Measurements from ENCODE around the gene IGF2BP2. TPM values are rescaled to one million over a fixed set of nuclear protein-coding genes. Genes with fewer than 3 reads are reported as not detected.

The IGF2BP2 gene
- total RNA-seq, 1 experiment from 2014 or later: 133 TPM

DNA sequence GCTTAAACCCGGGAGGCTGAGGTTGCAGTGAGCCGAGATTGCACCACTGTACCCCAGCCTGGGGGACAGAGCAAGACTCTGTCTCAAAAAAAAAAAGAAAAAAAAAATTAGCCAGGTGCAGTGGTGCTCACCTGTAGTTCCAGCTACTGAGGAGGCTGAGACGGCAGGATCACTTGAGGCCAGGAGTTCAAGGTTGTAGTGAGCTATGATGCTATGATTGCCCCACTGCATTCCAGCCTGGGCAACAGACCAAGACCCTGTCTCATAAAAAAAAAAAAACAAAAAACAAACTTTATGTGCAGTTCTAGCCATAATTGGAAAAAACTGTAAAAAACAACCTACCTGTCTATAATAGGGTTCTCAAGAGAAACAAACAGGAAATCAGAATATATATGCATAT lies 39.9 kb upstream of the IGF2BP2 start:
- ATAC-seq: no peak
- H3K4me3 Mint-ChIP-seq: no peak overlapping the region
- no peak for TF ChIP-seq IRF1 (CRISPR knock-in tag; IDR thresholded peaks at IDR 0.05)
- no peak for TF ChIP-seq ETV6 (CRISPR knock-in tag; IDR thresholded peaks at IDR 0.05)
- no peak for TF ChIP-seq GABPB1 (CRISPR knock-in tag; IDR thresholded peaks at IDR 0.05)

DNA sequence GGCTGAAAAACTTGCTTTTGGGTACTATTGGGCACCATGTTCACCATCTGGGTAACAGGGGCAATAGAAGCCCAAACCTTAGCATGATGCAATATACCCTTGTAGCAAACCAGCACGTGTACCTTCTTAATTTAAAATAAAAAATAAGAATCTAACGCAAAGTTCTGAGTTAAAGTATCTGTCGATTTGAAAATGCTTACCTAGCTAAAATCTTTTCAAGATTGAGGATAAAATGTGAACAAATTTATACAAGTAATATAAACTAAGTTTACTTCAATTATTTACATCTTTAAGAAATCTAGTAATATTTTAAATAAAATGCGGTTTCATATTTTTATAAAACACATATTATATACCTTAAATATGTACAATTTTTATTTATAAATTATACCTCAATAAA lies 38.1 kb upstream of the IGF2BP2 start:
- H3K36me3 Mint-ChIP-seq: no peaks in the 10 kb centered on the region
- H3K27me3 Mint-ChIP-seq (ENCODE audit: low read depth): no peaks in the 10 kb centered on the region
- CTCF ChIA-PET: no interaction called here
- TF ChIP-seq GRHL2 (CRISPR knock-in tag; IDR thresholded peaks at IDR 0.05; ENCODE audit: insufficient replicate concordance, severe bottlenecking): no peak
- TF ChIP-seq, protein P1, sequence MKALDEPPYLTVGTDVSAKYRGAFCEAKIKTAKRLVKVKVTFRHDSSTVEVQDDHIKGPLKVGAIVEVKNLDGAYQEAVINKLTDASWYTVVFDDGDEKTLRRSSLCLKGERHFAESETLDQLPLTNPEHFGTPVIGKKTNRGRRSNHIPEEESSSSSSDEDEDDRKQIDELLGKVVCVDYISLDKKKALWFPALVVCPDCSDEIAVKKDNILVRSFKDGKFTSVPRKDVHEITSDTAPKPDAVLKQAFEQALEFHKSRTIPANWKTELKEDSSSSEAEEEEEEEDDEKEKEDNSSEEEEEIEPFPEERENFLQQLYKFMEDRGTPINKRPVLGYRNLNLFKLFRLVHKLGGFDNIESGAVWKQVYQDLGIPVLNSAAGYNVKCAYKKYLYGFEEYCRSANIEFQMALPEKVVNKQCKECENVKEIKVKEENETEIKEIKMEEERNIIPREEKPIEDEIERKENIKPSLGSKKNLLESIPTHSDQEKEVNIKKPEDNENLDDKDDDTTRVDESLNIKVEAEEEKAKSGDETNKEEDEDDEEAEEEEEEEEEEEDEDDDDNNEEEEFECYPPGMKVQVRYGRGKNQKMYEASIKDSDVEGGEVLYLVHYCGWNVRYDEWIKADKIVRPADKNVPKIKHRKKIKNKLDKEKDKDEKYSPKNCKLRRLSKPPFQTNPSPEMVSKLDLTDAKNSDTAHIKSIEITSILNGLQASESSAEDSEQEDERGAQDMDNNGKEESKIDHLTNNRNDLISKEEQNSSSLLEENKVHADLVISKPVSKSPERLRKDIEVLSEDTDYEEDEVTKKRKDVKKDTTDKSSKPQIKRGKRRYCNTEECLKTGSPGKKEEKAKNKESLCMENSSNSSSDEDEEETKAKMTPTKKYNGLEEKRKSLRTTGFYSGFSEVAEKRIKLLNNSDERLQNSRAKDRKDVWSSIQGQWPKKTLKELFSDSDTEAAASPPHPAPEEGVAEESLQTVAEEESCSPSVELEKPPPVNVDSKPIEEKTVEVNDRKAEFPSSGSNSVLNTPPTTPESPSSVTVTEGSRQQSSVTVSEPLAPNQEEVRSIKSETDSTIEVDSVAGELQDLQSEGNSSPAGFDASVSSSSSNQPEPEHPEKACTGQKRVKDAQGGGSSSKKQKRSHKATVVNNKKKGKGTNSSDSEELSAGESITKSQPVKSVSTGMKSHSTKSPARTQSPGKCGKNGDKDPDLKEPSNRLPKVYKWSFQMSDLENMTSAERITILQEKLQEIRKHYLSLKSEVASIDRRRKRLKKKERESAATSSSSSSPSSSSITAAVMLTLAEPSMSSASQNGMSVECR (CRISPR knock-in tag; IDR thresholded peaks at IDR 0.05; ENCODE audit: borderline replicate concordance): no peak
- no peak for TF ChIP-seq GABPB1 (CRISPR knock-in tag; IDR thresholded peaks at IDR 0.05)
- TF ChIP-seq, protein P2, sequence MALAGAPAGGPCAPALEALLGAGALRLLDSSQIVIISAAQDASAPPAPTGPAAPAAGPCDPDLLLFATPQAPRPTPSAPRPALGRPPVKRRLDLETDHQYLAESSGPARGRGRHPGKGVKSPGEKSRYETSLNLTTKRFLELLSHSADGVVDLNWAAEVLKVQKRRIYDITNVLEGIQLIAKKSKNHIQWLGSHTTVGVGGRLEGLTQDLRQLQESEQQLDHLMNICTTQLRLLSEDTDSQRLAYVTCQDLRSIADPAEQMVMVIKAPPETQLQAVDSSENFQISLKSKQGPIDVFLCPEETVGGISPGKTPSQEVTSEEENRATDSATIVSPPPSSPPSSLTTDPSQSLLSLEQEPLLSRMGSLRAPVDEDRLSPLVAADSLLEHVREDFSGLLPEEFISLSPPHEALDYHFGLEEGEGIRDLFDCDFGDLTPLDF (CRISPR knock-in tag; IDR thresholded peaks at IDR 0.05): no peak
- no peak for TF ChIP-seq ZNF423 (CRISPR knock-in tag; IDR thresholded peaks at IDR 0.05)
- no peak for TF ChIP-seq ESRRA (CRISPR knock-in tag; IDR thresholded peaks at IDR 0.05; ENCODE audit: borderline replicate concordance)
- TF ChIP-seq NFYB (CRISPR knock-in tag; conservative IDR thresholded peaks at IDR 0.05; ENCODE audit: low read depth): no peak
- no peak for DNase-seq (ENCODE audit: low spot score)
- peaks cover 9% of the 10 kb centered on the region for H3K4me1 Mint-ChIP-seq
- H3K9me3 Mint-ChIP-seq: no peaks in the 10 kb centered on the region
- no peak overlapping the region for H3K4me3 Mint-ChIP-seq
- no peak overlapping the region for H3K27ac Mint-ChIP-seq
- POLR2A ChIA-PET: no interaction called here
- ATAC-seq: no peak

More for the DNA sequence above, 39.9 kb upstream of the IGF2BP2 start:
- CTCF ChIA-PET: interaction anchor here (0.7 to 1.5 kb wide), 6 partner anchors 10 to 204 kb away, joined by 3 to 6 read pairs (median 4); no protein-coding TSS in a partner anchor
- Mint-ChIP-seq H3K4me1 (peaks cover 9% of the 10 kb centered on the region), H3K9me3 (no peaks in the 10 kb centered on the region), H3K27me3 (ENCODE audit: low read depth) (no peaks in the 10 kb centered on the region), H3K27ac (no peak overlapping the region), H3K36me3 (no peaks in the 10 kb centered on the region)
- no peak for DNase-seq (ENCODE audit: low spot score)
- POLR2A ChIA-PET: no interaction called here

DNA sequence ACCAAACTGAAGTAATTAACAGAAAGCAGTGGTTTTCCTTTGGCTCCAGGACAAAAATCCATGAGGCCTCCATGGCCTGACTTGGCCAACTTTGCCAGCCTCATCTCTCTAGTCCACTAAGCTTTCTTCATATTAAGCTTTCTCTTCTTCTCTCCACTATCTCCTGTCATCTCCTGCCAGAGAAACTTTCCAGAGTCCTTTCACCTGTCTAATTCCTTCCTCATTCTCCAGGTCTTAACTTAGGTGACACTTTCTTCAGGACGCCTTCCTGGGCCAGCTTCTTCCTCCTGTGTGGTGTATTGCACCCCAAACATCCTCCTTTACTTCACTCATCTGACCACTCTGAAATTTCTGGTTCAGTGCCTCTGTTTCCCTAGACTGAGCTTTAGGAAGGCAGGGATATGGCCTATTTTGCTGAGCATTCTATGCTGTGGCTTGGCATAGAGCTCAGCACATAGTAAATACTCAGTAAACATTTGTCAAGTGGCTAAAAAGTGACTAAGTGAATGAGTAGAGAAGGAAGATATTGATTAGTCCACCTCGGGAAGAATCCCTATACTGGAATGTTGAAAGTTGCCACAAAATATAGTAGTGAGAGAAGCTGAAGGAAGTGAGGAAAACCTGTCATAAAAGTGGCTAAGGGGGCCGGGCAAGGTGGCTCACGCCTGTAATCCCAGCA lies 34.6 kb upstream of the IGF2BP2 start:
- no peaks in the 10 kb centered on the region for H3K27me3 Mint-ChIP-seq (ENCODE audit: low read depth)
- peaks cover 13% of the 10 kb centered on the region for H3K36me3 Mint-ChIP-seq
- H3K9me3 Mint-ChIP-seq: peaks cover 17% of the 10 kb centered on the region
- no peaks in the 10 kb centered on the region for H3K4me1 Mint-ChIP-seq
- no peak for DNase-seq (ENCODE audit: low spot score)
- CTCF ChIA-PET: interaction anchor here (2.0 kb wide), 1 partner anchor 199 kb away, joined by 6 read pairs; no protein-coding TSS in a partner anchor
- ATAC-seq: no peak
- H3K27ac Mint-ChIP-seq: no peak overlapping the region
- POLR2A ChIA-PET: no interaction called here
- H3K4me3 Mint-ChIP-seq: no peak overlapping the region
- TF ChIP-seq SOX15 (CRISPR knock-in tag; IDR thresholded peaks at IDR 0.05): no peak
- no peak for TF ChIP-seq TCF7 (CRISPR knock-in tag; IDR thresholded peaks at IDR 0.05; ENCODE audit: low read depth)
- TF ChIP-seq JAZF1 (CRISPR knock-in tag; IDR thresholded peaks at IDR 0.05): no peak
- no peak for TF ChIP-seq E2F5 (CRISPR knock-in tag; IDR thresholded peaks at IDR 0.05)
- no peak for TF ChIP-seq OVOL2 (CRISPR knock-in tag; IDR thresholded peaks at IDR 0.05; ENCODE audit: borderline replicate concordance)
- TF ChIP-seq, protein P3, sequence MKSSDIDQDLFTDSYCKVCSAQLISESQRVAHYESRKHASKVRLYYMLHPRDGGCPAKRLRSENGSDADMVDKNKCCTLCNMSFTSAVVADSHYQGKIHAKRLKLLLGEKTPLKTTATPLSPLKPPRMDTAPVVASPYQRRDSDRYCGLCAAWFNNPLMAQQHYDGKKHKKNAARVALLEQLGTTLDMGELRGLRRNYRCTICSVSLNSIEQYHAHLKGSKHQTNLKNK (CRISPR knock-in tag; IDR thresholded peaks at IDR 0.05): no peak
- TF ChIP-seq NFYB (CRISPR knock-in tag; conservative IDR thresholded peaks at IDR 0.05; ENCODE audit: low read depth): no peak
- TF ChIP-seq ATF3 (CRISPR knock-in tag; conservative IDR thresholded peaks at IDR 0.05): no peak
- no peak for TF ChIP-seq CBFB (CRISPR knock-in tag; IDR thresholded peaks at IDR 0.05; ENCODE audit: low read depth)
- TF ChIP-seq, protein P4, sequence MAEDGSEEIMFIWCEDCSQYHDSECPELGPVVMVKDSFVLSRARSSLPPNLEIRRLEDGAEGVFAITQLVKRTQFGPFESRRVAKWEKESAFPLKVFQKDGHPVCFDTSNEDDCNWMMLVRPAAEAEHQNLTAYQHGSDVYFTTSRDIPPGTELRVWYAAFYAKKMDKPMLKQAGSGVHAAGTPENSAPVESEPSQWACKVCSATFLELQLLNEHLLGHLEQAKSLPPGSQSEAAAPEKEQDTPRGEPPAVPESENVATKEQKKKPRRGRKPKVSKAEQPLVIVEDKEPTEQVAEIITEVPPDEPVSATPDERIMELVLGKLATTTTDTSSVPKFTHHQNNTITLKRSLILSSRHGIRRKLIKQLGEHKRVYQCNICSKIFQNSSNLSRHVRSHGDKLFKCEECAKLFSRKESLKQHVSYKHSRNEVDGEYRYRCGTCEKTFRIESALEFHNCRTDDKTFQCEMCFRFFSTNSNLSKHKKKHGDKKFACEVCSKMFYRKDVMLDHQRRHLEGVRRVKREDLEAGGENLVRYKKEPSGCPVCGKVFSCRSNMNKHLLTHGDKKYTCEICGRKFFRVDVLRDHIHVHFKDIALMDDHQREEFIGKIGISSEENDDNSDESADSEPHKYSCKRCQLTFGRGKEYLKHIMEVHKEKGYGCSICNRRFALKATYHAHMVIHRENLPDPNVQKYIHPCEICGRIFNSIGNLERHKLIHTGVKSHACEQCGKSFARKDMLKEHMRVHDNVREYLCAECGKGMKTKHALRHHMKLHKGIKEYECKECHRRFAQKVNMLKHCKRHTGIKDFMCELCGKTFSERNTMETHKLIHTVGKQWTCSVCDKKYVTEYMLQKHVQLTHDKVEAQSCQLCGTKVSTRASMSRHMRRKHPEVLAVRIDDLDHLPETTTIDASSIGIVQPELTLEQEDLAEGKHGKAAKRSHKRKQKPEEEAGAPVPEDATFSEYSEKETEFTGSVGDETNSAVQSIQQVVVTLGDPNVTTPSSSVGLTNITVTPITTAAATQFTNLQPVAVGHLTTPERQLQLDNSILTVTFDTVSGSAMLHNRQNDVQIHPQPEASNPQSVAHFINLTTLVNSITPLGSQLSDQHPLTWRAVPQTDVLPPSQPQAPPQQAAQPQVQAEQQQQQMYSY (CRISPR knock-in tag; IDR thresholded peaks at IDR 0.05): no peak
- no peak for TF ChIP-seq CREM (CRISPR knock-in tag; IDR thresholded peaks at IDR 0.05)
- TF ChIP-seq ZNF232 (CRISPR knock-in tag; IDR thresholded peaks at IDR 0.05): no peak

Measured in WTC11 (cell line).